ENCODE data around the gene SRF. TPM values are rescaled to one million over a fixed set of nuclear protein-coding genes. Genes with fewer than 3 reads are reported as not detected.

SRF gene
- total RNA-seq, 1 donor from 2014 or later = 16.5 TPM

DNA sequence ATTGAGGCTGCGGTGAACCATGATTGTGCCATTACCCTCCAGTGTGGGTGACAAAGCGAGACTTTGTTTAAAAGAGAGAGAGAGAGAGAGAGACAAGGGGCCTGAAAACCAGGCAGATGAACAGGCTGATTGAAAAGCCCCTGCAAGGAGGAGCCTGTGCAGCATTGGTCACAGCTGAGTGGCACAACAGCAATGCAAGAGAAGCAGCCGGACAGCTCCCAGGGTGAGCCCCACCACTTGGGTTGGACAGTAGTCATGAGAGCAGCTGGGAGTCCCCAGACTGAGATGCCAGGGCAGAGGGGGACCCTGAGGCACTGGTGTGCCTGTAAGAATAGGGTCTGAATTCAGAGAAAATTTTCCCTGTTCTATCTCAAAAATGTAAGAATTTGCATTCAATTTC lies 48.0 kb downstream of the SRF start:
- DNase-seq = no peak

DNA sequence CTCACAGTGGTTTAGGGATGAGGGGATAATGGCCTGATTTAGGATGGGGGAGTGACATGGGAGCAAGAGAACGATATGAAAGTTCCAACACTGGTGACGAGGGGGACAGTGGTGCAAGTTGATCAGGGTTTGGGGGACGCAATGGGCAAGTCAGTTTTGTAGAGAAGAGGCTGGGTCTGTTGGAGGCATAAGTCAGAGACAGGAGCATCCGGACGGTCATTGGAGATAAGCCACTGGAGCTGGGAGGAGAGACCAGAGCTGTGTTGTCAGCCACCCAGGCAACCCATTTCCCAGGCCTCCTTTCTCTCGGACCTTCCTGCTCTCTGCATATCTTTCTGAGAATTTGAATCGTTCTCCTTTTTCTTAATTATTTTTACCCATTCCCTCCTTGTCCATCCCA lies 48.7 kb downstream of the SRF start:
- DNase-seq = no peak

DNA sequence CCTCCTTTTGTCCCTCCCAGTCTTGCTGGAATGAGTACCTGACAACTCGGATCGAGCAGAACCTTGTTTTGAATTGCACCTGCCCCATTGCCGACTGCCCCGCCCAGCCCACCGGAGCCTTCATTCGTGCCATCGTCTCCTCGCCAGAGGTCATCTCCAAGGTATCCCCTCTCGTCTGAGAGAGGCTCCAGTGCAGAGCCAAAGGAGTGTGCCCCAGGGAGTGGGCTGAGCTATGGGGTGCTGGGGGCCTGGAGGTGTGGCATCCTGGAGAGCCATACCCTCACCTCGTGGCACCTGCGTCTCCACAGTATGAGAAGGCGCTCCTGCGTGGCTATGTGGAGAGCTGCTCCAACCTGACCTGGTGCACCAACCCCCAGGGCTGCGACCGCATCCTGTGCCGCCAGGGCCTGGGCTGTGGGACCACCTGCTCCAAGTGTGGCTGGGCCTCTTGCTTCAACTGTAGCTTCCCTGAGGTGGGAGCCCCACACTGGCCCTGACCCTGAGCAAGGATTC lies 49.4 kb downstream of the SRF start:
- no peak for DNase-seq

DNA sequence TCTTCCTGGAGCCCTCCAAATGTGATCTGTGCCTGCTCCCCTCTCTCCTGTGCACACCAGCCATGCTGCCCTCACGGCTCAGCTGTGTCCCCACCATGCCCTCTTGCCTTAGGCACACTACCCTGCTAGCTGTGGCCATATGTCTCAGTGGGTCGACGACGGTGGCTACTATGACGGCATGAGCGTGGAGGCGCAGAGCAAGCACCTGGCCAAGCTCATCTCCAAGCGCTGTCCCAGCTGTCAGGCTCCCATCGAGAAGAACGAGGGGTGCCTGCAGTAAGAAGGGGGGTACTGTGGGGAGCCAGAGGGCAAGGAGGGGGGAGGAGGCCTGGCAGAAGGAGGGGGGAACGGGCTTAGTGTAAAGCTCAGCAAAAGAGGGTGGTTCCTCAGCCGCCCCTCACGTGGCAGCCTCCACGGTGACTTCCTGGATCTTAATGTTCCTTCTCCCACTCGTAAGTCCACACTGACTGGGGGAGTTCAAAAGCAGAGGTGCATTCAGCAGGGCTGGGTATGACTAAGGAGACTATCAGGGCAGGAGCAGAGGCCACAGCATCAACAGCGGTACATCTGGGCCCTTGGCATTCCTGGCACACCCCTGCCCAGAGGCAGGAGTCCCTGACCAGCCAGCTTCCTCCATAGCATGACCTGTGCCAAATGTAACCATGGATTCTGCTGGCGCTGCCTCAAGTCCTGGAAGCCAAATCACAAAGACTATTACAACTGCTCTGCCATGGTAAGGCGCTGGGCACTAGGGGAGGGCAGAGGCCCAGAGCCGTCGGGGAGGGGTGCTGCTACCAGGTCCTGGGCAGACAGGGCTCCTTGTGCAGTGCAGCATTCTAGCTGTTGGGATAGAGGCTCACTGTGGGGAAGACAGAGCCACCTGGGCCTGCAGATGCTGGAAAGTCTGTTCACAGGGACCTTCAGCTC lies 50.2 kb downstream of the SRF start:
- no peak for DNase-seq

DNA sequence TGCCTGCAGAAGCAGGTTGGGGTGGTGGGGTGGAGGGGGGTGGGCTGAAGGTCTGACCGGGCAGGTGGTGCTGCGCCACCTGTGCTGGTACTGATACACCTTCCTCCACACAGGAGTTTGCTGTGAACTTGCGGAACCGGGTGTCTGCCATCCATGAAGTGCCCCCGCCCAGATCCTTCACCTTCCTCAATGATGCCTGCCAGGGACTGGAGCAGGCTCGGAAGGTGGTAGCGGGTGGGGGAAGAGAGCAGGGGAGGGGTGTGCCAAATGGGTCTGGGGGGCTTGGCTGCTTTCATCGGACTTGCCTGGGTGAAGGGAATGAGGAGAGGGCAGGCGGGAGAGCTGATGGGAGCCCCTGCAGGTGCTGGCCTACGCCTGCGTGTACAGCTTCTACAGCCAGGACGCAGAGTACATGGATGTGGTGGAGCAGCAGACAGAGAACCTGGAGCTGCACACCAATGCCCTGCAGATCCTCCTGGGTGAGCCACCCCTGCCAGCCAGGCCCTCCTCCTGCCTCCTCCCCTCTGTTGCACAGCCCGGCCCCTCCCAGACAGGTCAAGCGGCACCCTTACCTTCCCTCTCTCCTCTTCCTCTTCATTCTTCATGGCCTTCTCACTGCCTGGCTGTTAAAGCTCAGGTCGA lies 51.5 kb downstream of the SRF start:
- DNase-seq = no peak

DNA sequence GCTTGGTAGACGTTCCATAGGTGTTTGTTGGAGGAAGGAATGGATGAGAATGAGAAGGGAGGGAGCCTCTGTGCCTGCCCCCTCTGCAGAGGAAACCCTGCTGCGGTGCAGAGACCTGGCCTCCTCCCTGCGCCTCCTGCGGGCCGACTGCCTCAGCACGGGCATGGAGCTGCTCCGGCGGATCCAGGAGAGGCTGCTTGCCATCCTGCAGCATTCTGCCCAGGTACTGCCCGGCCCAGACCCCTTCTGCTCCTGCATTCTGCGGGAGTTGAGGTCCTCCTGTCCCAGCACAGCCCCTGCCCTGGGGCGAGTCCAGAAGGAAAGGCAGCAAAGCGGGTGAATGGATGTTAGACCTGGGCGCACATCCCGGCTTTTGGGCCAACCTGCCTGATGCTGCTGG lies 52.1 kb downstream of the SRF start:
- no peak for DNase-seq

DNA sequence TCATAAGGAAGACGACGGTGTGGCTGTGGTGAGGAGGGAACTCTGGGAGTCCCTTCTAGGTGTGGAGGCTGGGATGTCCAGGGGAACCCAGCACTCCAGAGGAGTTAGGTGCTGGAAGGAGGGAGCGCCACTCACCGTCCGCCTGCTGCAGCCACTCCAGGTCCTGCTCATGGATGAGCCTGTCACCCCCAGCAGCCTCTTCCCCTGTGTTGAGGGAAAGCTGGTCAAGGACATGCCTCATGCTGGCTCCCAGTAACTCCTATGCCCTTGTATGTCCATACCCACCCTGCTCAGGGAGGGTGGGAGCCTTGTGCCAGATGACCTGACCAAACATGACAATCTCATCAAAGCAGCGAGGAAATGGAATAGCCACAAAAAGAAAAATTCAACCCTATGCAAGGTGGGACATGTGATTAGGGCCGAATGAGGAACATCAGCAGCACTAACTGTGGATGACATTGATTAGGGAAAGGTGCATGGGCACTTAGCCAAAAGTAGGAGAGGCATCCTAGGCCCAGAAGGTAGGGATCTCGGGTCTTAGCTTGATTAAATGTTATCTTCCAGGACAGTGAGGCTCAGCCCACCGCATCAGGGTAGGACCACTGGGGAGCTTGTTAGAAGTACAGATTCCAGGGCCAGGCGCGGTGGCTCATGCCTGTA lies 55.3 kb downstream of the SRF start:
- DNase-seq = no peak

DNA sequence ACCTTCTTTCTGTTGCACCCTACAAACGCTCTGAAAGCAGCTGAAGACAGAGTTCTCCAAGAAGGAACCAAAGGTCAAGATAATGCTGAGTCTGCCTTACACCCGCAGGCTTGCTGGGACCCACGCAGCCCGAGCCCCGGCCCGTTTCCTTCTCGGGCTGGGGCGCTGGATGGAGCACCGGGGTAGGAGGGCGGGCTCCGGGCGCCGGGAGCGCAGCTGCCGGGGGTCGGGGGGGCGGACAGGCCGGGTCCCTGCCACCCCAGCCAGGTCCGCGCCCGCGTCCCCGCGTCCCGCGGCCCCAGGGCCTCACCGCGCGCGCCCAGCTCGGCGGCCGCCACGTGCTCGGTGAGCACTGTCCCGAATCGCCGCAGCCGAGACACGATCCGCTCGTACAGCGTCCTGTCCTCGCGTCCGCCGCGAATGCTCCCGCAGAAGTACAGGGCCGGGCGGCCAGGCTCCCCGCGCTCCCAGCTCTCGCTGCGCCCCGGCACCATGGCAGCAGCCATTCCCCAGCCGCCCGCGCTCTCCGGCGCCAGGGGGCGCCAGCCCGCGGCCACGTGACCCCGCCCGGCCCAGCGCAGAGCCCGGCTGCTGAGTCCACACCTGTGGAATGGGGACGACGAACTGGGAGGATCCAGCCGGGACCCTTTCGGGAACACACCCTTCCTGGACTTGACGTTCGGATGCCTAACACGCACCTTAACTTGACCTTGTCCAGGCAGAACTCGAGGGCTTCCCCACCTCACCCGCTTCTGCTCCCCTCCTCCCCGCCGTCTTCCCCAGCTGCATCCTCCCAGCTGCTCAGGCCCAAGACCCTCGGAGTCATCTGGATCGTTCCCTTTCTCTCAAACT lies 58.1 kb downstream of the SRF start, which contains the start of gene DNPH1:
Gene DNPH1 (minus strand): TSS at position 531 of the 852 bp plus-strand sequence. CDS start 25 bp downstream, at position 506.
- DNase-seq = peak; percentile 81

DNA sequence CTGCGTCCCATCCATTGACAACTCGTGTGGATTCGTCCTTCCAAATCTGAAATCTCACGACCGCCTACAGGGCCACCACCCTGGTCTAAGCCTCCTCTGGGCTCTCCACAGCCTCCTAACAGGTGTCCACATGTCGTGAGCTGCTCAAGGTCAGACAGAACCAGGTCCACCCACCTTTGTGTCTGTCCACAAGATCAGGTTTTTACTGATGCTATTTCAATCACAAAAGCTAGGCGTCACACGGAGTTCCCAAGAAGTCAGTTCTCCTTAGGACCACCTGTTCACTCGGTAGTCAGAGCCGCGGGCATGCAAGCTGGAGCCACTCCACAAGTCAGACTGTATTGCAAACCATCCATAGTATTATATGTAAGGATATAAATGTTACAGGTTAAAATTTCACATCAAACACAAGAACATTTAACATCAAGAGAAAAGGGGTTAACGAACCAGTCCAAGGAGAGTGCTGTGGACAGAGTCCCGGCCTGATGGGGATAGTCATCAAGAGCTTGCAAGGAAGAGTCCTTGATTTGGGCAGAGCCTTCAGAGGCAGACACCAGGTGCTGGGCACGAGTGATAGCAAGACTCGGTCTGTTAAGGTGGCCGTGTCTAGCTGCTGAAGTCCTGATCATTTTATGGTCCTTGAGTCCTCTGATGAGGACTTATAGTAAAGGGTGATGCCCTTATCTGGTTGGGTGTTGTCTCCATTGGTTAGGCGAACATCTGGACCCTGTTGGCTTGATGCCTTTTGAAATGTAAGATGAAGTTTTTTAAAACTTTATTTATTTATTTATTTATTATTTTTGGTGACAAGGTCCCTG lies 58.9 kb downstream of the SRF start:
- DNase-seq = no peak

DNA sequence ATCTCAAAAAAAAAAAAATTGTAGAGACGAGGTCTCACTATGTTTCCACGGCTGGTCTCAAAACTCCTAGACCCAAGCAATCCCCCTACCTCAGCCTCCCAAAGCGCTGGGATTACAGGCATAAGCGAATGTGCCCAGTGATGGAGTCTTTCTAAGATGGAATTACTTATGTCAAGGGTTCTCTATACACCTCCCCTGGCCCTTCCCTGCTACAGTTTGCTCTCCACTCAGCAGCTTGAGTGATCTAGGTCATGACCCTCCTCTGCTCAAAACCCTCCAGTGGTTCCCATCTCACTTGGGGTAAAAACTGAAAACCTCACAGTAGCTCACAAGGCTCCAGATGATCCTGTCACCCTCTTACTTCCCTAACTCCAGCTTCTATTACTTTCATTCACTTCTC lies 60.0 kb downstream of the SRF start:
- no peak for DNase-seq

Other genes with a start within 250 kb of the SRF start
- 36.1 and 43.4 TPM in 2 replicates for gene CNPY3, start 241.8 kb upstream of the SRF start, total RNA-seq
- gene GNMT, start 210.5 kb upstream of the SRF start, total RNA-seq = 0.23 TPM in 1 of 2 replicates, not detected in the other
- 19.1 and 45.8 TPM in 2 replicates for gene PEX6, start 192.1 kb upstream of the SRF start, total RNA-seq
- 37.3 and 45.6 TPM in 2 replicates for gene PPP2R5D, start 186.7 kb upstream of the SRF start, total RNA-seq
- gene MEA1, start 157.3 kb upstream of the SRF start, total RNA-seq = 33.6 and 52.9 TPM in 2 replicates
- gene KLHDC3, start 157.0 kb upstream of the SRF start, total RNA-seq = 134 and 173 TPM in 2 replicates
- 100 and 147 TPM in 2 replicates for gene RRP36, start 149.6 kb upstream of the SRF start, total RNA-seq
- 38.9 and 39.5 TPM in 2 replicates for gene CUL7, start 117.4 kb upstream of the SRF start, total RNA-seq
- 18.5 and 19.4 TPM in 2 replicates for gene MRPL2, start 111.8 kb upstream of the SRF start, total RNA-seq
- gene KLC4, start 111.6 kb upstream of the SRF start, total RNA-seq = 17.3 and 19.9 TPM in 2 replicates
- 23.0 and 29.9 TPM in 2 replicates for gene PTK7, start 95.0 kb upstream of the SRF start, total RNA-seq
- 25.9 and 33.8 TPM in 2 replicates for gene CUL9, start 10.9 kb downstream of the SRF start, total RNA-seq
- 29.0 and 31.5 TPM in 2 replicates for gene DNPH1, start 58.2 kb downstream of the SRF start, total RNA-seq
- 0.05 TPM in 1 of 2 replicates, not detected in the other for gene TTBK1, start 72.2 kb downstream of the SRF start, total RNA-seq
- gene SLC22A7, start 127.0 kb downstream of the SRF start, total RNA-seq = not detected in 2 replicates
- 0.34 TPM in 1 of 2 replicates, not detected in the other for gene CRIP3, start 137.6 kb downstream of the SRF start, total RNA-seq
- 9.7 and 10.8 TPM in 2 replicates for gene ZNF318, start 198.4 kb downstream of the SRF start, total RNA-seq

Measured in dermis blood vessel endothelial cell (primary cell).